B cell (primary cell): Measurements from ENCODE around the gene GPR61. TPM values are rescaled to one million over a fixed set of nuclear protein-coding genes. Genes with fewer than 3 reads are reported as not detected.

Experiments used
- ATAC-seq: fragments of 200-7000 bp; cut with Tn5 transposase; one replicate; pipeline ENCODE4 v1.10.0; 2021; ENCODE audit warnings: low read depth, mild to moderate bottlenecking, moderate number of reproducible peaks, moderate library complexity
- CTCF ChIA-PET: fragments of 350-600 bp; sonication (Branson Sonifier 250); formaldehyde crosslinking; loops from one replicate; lab custom pipeline; 2021; ENCODE audit warnings: antibody characterized with exemption, inconsistent platforms; lab: Charles Lee
- POLR2A ChIA-PET: fragments of 350-600 bp; sonication (Branson Sonifier 250); formaldehyde crosslinking; loops from one replicate; lab custom pipeline; 2021; ENCODE audit warnings: antibody characterized with exemption; lab: Charles Lee
- DNase-seq: peaks from one replicate; pipeline ENCODE4 v3.0.0; 2013
- H2AFZ ChIP-seq: 2 replicates; pipeline ENCODE4 v1.6.1; 2012; ENCODE audit warnings: mild to moderate bottlenecking, low read depth, low read length; ENCODE audit not compliant: insufficient read depth, poor library complexity, severe bottlenecking
- H3K27ac ChIP-seq, 2 donors: 1 replicate in 1 of 2; 2 replicates in 1 of 2; pipeline ENCODE4 v1.5.1; 2012 to 2013; ENCODE audit warnings: low read length in 2 of 2, mild to moderate bottlenecking in 2 of 2, moderate library complexity in 1 of 2
- H3K27me3 ChIP-seq, 4 experiments: fragments of 200-600 bp in 1 of 4; sonication (generic) in 1 of 4; replicated peaks in 1 of 4; 1 replicate in 2 of 4; 2 replicates in 2 of 4; pipeline versions ENCODE4 v1.6.1 to v1.7.0; 2013 to 2016; ENCODE audit warnings: low read length in 3 of 4, mild to moderate bottlenecking in 2 of 4, mixed read lengths in 1 of 4, moderate library complexity in 1 of 4; ENCODE audit not compliant: insufficient read depth in 4 of 4, control insufficient read depth in 3 of 4; ENCODE audit errors: control extremely low read depth in 1 of 4
- H3K36me3 ChIP-seq, 2 experiments: replicated peaks in 1 of 2; 1 replicate in 1 of 2; 2 replicates in 1 of 2; pipeline versions ENCODE4 v1.6.1 to v1.7.1; 2013; ENCODE audit warnings: low read length in 1 of 2; ENCODE audit not compliant: insufficient read depth in 2 of 2, control insufficient read depth in 1 of 2; ENCODE audit errors: control extremely low read depth in 1 of 2, extremely low read depth in 1 of 2
- H3K4me1 ChIP-seq, 2 donors: fragments of 200-600 bp in 1 of 2; sonication (generic) in 1 of 2; 1 replicate in 1 of 2; 2 replicates in 1 of 2; pipeline versions ENCODE4 v1.5.1 to v1.6.1; 2013 to 2017; ENCODE audit warnings: low read length in 2 of 2; ENCODE audit not compliant: control insufficient read depth in 2 of 2, insufficient read depth in 2 of 2
- H3K4me2 ChIP-seq: replicated peaks from 2 replicates; pipeline ENCODE3; 2012; ENCODE audit warnings: mild to moderate bottlenecking, low read depth, low read length; ENCODE audit not compliant: poor library complexity, severe bottlenecking
- H3K4me3 ChIP-seq, 5 experiments: fragments of 200-600 bp in 1 of 5; sonication (generic) in 1 of 5; 1 replicate in 3 of 5; 2 replicates in 2 of 5; pipeline versions ENCODE4 v1.5.1 to v1.7.0; 2011 to 2016; ENCODE audit warnings: low read length in 4 of 5, mild to moderate bottlenecking in 4 of 5, low read depth in 2 of 5, control low read depth in 1 of 5, moderate library complexity in 1 of 5; ENCODE audit not compliant: insufficient read depth in 1 of 5; ENCODE audit errors: control extremely low read depth in 1 of 5, extremely low read depth in 1 of 5
- H3K79me2 ChIP-seq: fragments of 200-600 bp; sonication (generic); one replicate; pipeline ENCODE4 v1.6.0; 2016; ENCODE audit warnings: low read length; ENCODE audit not compliant: control insufficient read depth, insufficient read depth
- H3K9ac ChIP-seq: fragments of 200-600 bp; sonication (generic); 2 replicates; pipeline ENCODE4 v1.6.1; 2017; ENCODE audit warnings: mild to moderate bottlenecking, low read length, moderate library complexity
- H3K9me3 ChIP-seq, 3 donors: one replicate each; pipeline versions ENCODE4 v1.6.1 to v1.7.1; 2013; ENCODE audit warnings: low read length in 2 of 3; ENCODE audit not compliant: control insufficient read depth in 2 of 3, insufficient read depth in 1 of 3; ENCODE audit errors: control extremely low read depth in 1 of 3
- H4K20me1 ChIP-seq: 2 replicates; pipeline ENCODE4 v1.6.0; 2012; ENCODE audit warnings: mild to moderate bottlenecking, low read length; ENCODE audit not compliant: insufficient read depth, control insufficient read depth, poor library complexity, severe bottlenecking
- H3K27ac Mint-ChIP-seq: one replicate; pipeline ENCODE4 v1.8.0; 2021; ENCODE audit warnings: mixed read lengths
- H3K27me3 Mint-ChIP-seq: one replicate; pipeline ENCODE4 v1.8.0; 2021; ENCODE audit warnings: mixed read lengths
- H3K4me1 Mint-ChIP-seq: one replicate; pipeline ENCODE4 v1.8.0; 2021; ENCODE audit warnings: mixed read lengths
- H3K4me3 Mint-ChIP-seq: one replicate; pipeline ENCODE4 v1.8.0; 2021; ENCODE audit warnings: mixed read lengths
- H3K9me3 Mint-ChIP-seq: one replicate; pipeline ENCODE4 v1.8.0; 2022; ENCODE audit warnings: mixed read lengths; ENCODE audit not compliant: insufficient read depth
- EZH2 ChIP-seq: IDR thresholded peaks from 2 replicates; pipeline ENCODE4 v1.6.1; 2012; ENCODE audit warnings: borderline replicate concordance, low read depth, mild to moderate bottlenecking, moderate library complexity, low read length; ENCODE audit not compliant: insufficient read depth, poor library complexity, severe bottlenecking
- WGBS: methylation state at CpG from one replicate; pipeline ENCODE4 v1.1.5; 2013; ENCODE audit warnings: missing lambda C conversion rate; ENCODE audit not compliant: insufficient coverage; 5-methylcytosine and 5-hydroxymethylcytosine counted together
- intact Hi-C: fragments of 100-400 bp; cut with micrococcal nuclease; formaldehyde crosslinking; loops from one replicate; pipeline ENCODE4 v1.10.0; 2022
- polyA plus RNA-seq: library from polyadenylated mRNA; depleted of rRNA; stranded (reverse); fragments of >200 nt; gene quantifications from 2 replicates; pipeline ENCODE4 v1.2.3, GENCODE V29; 2012
- total RNA-seq, 2 donors: library from RNA; stranded (reverse); fragments of 120-200 nt in 1 of 2; gene quantifications; 1 replicate in 1 of 2; 2 replicates in 1 of 2; pipeline versions ENCODE4 v1.2.3 to v1.2.4, GENCODE V29; 2013 to 2022
- TF ChIP-seq, protein P1 (sequence below): fragments of 200-600 bp; IDR thresholded peaks from one replicate; pipeline ENCODE4 v1.8.0; 2022; ENCODE audit warnings: antibody characterized with exemption, mild to moderate bottlenecking

Gene GPR61
- total and polyA plus RNA-seq, 2 donors (not counting 1 experiment from before 2014, with no cell fraction given), result not detected

DNA sequence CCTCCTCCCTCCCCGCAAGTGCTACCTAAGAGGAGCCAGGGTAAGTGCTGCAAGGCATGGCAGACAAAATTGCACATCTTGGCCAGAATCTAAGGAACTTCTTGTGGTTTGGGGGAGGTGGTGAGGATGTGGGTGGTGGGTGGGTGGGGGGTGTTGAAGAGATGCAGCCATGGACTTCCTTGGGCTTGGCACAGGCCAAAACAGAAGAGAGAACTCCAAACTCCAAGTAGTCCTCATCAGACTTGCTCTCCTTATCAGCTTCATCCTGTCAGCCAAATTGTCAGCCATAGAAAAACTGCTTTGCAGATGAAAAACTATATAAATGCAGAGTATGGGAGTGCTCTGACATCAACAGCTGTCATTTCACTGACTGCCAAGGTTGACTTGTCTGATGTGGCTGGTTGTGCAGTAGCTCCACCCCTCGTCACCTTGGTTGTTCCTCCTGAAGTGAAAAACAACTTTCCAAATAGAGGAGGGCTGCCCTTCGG is 37.3 kb upstream of the GPR61 start:
- peaks cover 12% of the 10 kb centered on the region for H3K79me2 ChIP-seq
- ChIA-PET POLR2A (no interaction called here), CTCF (interaction anchor here (1.2 to 37.9 kb wide), 4 partner anchors 10 to 30 kb away, joined by 3 to 926 read pairs (median 33); partner anchors contain the start of genes ATXN7L2, CYB561D1 and GPR61)
- no peaks in the 10 kb centered on the region for H3K27me3 ChIP-seq
- no peaks in the 10 kb centered on the region for H3K9me3 ChIP-seq
- no peak overlapping the region for H3K4me3 ChIP-seq
- peak overlapping the region; percentile 29 for H3K27ac Mint-ChIP-seq
- H3K4me1 Mint-ChIP-seq, result peaks cover 36% of the 10 kb centered on the region
- H3K9me3 Mint-ChIP-seq, result no peaks in the 10 kb centered on the region
- ATAC-seq, result peak; percentile 47
- no peak overlapping the region for H2AFZ ChIP-seq
- peak overlapping the region in 1 of 2 donors; percentile 17 for H3K27ac ChIP-seq
- H3K4me3 Mint-ChIP-seq, result no peak overlapping the region
- TF ChIP-seq, protein P1, sequence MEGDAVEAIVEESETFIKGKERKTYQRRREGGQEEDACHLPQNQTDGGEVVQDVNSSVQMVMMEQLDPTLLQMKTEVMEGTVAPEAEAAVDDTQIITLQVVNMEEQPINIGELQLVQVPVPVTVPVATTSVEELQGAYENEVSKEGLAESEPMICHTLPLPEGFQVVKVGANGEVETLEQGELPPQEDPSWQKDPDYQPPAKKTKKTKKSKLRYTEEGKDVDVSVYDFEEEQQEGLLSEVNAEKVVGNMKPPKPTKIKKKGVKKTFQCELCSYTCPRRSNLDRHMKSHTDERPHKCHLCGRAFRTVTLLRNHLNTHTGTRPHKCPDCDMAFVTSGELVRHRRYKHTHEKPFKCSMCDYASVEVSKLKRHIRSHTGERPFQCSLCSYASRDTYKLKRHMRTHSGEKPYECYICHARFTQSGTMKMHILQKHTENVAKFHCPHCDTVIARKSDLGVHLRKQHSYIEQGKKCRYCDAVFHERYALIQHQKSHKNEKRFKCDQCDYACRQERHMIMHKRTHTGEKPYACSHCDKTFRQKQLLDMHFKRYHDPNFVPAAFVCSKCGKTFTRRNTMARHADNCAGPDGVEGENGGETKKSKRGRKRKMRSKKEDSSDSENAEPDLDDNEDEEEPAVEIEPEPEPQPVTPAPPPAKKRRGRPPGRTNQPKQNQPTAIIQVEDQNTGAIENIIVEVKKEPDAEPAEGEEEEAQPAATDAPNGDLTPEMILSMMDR, result no peak
- no peak for TF ChIP-seq EZH2
- WGBS, result no CpG with 5 or more reads among the region's 3 CpGs
- intact Hi-C loops, result no loop called here
- no peak for DNase-seq
- no peaks in the 10 kb centered on the region for H3K27me3 Mint-ChIP-seq
- H3K36me3 ChIP-seq, result peaks cover 0 to 30% of the 10 kb centered on the region in 2 experiments
- H3K9ac ChIP-seq, result no peak overlapping the region
- H3K4me2 ChIP-seq, result peak overlapping the region; percentile 25
- H3K4me1 ChIP-seq, result peaks cover 13 to 14% of the 10 kb centered on the region in 2 donors
- peaks cover 35% of the 10 kb centered on the region for H4K20me1 ChIP-seq

DNA sequence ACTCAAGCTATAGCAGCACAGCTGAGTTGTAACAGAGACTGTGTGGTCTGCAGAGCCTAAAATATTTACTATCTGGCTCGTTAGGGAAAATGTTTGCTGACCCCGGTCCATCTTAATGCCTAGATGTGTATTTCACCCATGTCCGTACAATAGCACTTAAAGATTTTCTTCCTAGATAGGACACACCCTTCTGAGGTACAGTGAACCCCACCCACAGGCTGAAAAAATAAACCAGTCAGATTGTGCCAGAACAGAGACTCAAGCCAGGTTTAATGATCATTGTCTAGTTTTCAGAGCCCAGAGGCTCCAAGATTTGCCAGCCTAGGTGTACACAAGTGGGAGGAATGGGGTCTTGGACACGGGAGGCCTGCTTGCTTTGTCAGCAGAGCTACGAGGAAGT is 35.7 kb upstream of the GPR61 start:
- Histone ChIP-seq H3K36me3 (peaks cover 0 to 17% of the 10 kb centered on the region in 2 experiments), H3K9ac (no peak overlapping the region), H3K79me2 (no peaks in the 10 kb centered on the region), H4K20me1 (peaks cover 20% of the 10 kb centered on the region), H3K27ac (no peak overlapping the region), H3K27me3 (peaks cover 0 to 2% (median 0%) of the 10 kb centered on the region in 4 experiments), H3K9me3 (no peaks in the 10 kb centered on the region), H3K4me2 (no peak overlapping the region), H3K4me1 (peaks cover 14 to 18% of the 10 kb centered on the region in 2 donors), H2AFZ (no peak overlapping the region), H3K4me3 (no peak overlapping the region)
- WGBS, result 100% methylated on average over 4 of the region's 5 CpGs
- Mint-ChIP-seq H3K27me3 (peaks cover 11% of the 10 kb centered on the region), H3K9me3 (no peaks in the 10 kb centered on the region), H3K4me3 (no peak overlapping the region), H3K27ac (no peak overlapping the region), H3K4me1 (peaks cover 37% of the 10 kb centered on the region)
- CTCF ChIA-PET, result interaction anchor here (6.2 to 37.9 kb wide), 2 partner anchors 12 to 28 kb away, joined by 61 to 926 read pairs; partner anchors contain the start of genes CYB561D1 and GPR61
- intact Hi-C loops, result no loop called here
- no peak for TF ChIP-seq EZH2
- TF ChIP-seq, protein P1, result no peak
- no peak for ATAC-seq
- DNase-seq, result no peak
- POLR2A ChIA-PET, result interaction anchor here (0.6 kb wide), 1 partner anchor 469 kb away, joined by 3 read pairs; no protein-coding TSS in a partner anchor
